T-helper 1 cell treated with Interleukin-12 subunit alpha and Interleukin-12 subunit beta and Interleukin-4 antibody, amounts not matched to agents 30 μg/mL and 1 μg/mL, for 36 hours (primary cell): ENCODE results near the gene UNC13B.

Source experiments
- H3K27ac Mint-ChIP-seq: one replicate; pipeline ENCODE4 v1.8.0; 2021; ENCODE audit warnings: mild to moderate bottlenecking, mixed read lengths
- H3K27me3 Mint-ChIP-seq: one replicate; pipeline ENCODE4 v1.8.0; 2021; ENCODE audit warnings: low read depth, mixed read lengths
- H3K36me3 Mint-ChIP-seq: one replicate; pipeline ENCODE4 v1.8.0; 2021; ENCODE audit warnings: low read depth, mixed read lengths
- H3K4me1 Mint-ChIP-seq: one replicate; pipeline ENCODE4 v1.8.0; 2021; ENCODE audit warnings: low read depth, mixed read lengths
- H3K4me3 Mint-ChIP-seq: one replicate; pipeline ENCODE4 v1.8.0; 2021; ENCODE audit warnings: mild to moderate bottlenecking, moderate library complexity, mixed read lengths
- H3K9me3 Mint-ChIP-seq: one replicate; pipeline ENCODE4 v1.8.0; 2021; ENCODE audit warnings: mixed read lengths

The UNC13B gene

DNA sequence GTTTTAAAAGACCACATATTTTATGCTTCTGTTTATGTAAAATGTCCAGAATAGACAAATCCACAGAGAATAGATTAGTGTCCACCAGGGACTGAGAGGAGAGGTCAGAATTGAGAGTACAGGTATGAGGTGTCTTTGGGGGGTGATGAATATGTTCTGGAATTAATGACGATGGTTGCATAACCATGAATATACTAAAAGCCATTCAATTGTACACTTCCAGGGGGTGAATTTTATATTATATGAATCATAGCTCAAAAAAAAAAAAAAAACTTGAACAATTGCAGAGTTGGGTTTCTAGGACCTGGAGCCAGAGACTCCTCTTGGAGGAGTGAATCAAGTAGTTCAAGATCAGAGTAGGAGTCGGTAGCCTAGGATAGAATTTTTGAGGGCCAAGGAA lies 270.3 kb downstream of the UNC13B start:
- Mint-ChIP-seq H3K9me3 (no peaks in the 10 kb centered on the region), H3K27ac (no peak overlapping the region), H3K4me3 (no peak overlapping the region)

DNA sequence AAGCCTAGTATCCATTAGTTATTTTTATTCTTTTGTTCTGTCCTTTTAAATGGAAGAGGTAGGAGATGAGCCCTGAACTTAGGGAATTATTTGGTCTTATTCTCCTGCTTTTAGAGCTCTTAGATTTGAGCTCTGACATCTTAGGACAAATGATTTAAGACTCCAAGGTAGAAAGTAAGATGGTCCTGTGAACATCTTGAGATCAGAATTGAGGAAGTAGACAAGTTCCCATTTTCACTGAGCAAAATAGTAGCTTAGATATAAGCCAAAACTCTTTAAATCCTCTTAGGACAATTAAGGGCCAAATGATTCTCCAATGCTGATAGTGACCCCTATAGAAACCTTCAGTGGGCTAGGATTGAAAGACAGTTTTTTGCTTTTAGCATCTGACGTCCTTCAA lies 275.1 kb downstream of the UNC13B start:
- H3K27ac Mint-ChIP-seq = no peak overlapping the region
- H3K4me3 Mint-ChIP-seq = no peak overlapping the region
- H3K27me3 Mint-ChIP-seq = peaks cover 16% of the 10 kb centered on the region
- H3K4me1 Mint-ChIP-seq = no peaks in the 10 kb centered on the region
- no peaks in the 10 kb centered on the region for H3K9me3 Mint-ChIP-seq
- no peaks in the 10 kb centered on the region for H3K36me3 Mint-ChIP-seq

More for the DNA sequence above, 270.3 kb downstream of the UNC13B start:
- H3K4me1 Mint-ChIP-seq = no peaks in the 10 kb centered on the region
- peaks cover 37% of the 10 kb centered on the region for H3K27me3 Mint-ChIP-seq
- H3K36me3 Mint-ChIP-seq = no peaks in the 10 kb centered on the region

DNA sequence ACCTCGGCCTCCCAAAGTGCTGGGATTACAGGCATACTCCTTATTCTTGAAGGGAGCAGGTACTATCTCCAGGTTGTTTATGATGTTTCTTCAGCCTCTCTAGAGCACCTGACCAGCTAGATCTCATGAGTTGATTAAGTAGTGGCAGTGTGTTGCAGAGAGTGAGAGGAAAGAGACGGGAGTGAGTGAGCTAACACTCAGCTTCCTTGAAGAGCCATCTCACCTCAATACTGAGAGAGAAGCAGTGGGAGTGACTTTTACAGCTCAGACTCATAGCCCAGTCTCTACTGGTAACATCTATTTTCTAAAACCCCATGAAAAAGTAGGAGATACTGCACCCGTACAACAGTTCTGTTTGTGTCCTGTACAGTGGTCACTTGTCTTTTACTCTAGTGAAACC lies 284.2 kb downstream of the UNC13B start:
- Mint-ChIP-seq H3K27me3 (peaks cover 30% of the 10 kb centered on the region), H3K4me3 (no peak overlapping the region), H3K9me3 (no peaks in the 10 kb centered on the region), H3K36me3 (no peaks in the 10 kb centered on the region), H3K4me1 (no peaks in the 10 kb centered on the region), H3K27ac (no peak overlapping the region)

DNA sequence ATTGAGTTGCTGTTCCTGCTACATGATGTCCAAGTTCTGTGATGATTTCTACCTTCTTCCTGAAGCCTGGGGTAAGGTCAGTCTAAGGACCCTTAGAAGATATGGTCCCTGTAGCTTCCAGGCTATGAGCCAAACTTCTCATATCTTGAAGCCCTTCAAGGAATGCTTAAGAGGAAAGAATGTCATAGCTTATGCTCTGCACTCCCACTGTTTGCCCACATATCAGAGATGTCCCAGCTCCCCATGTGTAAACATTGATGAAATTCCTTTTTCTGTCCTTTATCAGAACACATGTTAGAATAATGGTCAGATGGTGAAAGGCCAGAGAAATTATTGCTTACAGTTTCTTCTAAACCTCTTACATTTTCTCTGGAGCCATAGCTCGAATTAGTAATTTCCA lies 286.7 kb downstream of the UNC13B start:
- Mint-ChIP-seq H3K27ac (no peak overlapping the region), H3K4me1 (no peaks in the 10 kb centered on the region), H3K4me3 (no peak overlapping the region), H3K36me3 (no peaks in the 10 kb centered on the region), H3K9me3 (no peaks in the 10 kb centered on the region), H3K27me3 (peaks cover 32% of the 10 kb centered on the region)

DNA sequence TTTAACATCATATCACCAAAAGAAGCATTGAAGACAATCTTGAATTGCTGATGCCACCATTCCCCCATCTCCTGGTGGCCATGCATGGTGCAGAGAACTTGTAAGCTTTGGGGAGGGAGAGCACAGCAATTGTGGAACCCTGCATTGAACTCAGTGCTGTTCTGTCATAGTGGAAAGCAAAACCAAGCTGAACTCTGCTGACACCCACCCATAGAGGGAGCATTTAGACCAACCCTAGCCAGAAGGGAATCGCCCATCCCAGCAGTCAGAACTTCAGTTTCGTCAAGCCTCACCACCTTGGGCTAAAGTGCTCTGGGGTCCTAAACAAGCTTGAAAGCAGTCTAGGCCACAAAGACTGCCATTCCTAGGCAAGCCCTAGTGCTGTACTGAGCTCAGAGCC lies 290.7 kb downstream of the UNC13B start:
- Mint-ChIP-seq H3K36me3 (no peaks in the 10 kb centered on the region), H3K9me3 (peaks cover 11% of the 10 kb centered on the region), H3K4me1 (no peaks in the 10 kb centered on the region), H3K27ac (no peak overlapping the region), H3K4me3 (no peak overlapping the region), H3K27me3 (peaks cover 24% of the 10 kb centered on the region)

DNA sequence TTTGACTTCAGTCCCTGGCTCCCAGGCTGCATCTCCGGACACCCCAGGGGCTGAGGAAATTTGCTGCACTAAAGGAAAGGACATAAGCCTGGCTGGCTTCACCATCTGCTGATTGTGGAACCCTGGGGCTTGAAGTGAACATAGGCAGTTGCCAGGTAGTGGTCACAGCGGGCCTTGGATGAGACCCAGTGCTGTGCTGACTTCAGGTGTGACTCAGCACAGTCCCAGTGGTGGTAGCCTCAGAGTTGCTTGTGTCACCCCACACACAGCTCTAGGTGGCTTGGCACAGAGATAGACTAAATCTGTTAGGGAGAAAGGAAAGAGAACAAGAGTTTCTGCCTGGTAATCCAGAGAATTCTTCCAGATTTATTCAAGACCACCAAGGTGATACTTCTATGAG lies 292.0 kb downstream of the UNC13B start:
- peaks cover 11% of the 10 kb centered on the region for H3K9me3 Mint-ChIP-seq
- H3K4me3 Mint-ChIP-seq = no peak overlapping the region
- no peaks in the 10 kb centered on the region for H3K36me3 Mint-ChIP-seq
- no peaks in the 10 kb centered on the region for H3K4me1 Mint-ChIP-seq
- no peak overlapping the region for H3K27ac Mint-ChIP-seq
- H3K27me3 Mint-ChIP-seq = peaks cover 24% of the 10 kb centered on the region
